ENCODE results near the gene LRRC18. TPM values are rescaled to one million over a fixed set of nuclear protein-coding genes. Genes with fewer than 3 reads are reported as not detected.

The LRRC18 gene
- polyA plus RNA-seq, 1 donor, result 0.24 TPM

GRCh38 chr10:48896756-48897440, 42.7 kb downstream of the LRRC18 start:
- no peak overlapping the region for H3K27ac ChIP-seq (ENCODE audit: low read length)

GRCh38 chr10:48895803-48896195, 43.8 kb downstream of the LRRC18 start:
- H3K27ac ChIP-seq (ENCODE audit: low read length), result no peak overlapping the region
- no peak overlapping the region for H3K4me3 ChIP-seq (ENCODE audit: low read length)
- DNase-seq, result no peak
- H3K36me3 ChIP-seq (ENCODE audit: control insufficient read depth, insufficient read depth, low read length), result no peaks in the 10 kb centered on the region
- no peaks in the 10 kb centered on the region for H3K9me3 ChIP-seq (ENCODE audit: control insufficient read depth, low read depth, low read length)
- H3K27me3 ChIP-seq (ENCODE audit: control insufficient read depth, insufficient read depth, low read length), result no peaks in the 10 kb centered on the region
- H3K4me1 ChIP-seq (ENCODE audit: control insufficient read depth, insufficient read depth, low read length), result no peaks in the 10 kb centered on the region
- WGBS (ENCODE audit: insufficient coverage, low lambda C conversion rate), result no CpG with 5 or more reads among the region's 3 CpGs

More at GRCh38 chr10:48896756-48897440, 42.7 kb downstream of the LRRC18 start:
- WGBS (ENCODE audit: insufficient coverage, low lambda C conversion rate), result no CpG with 5 or more reads among the region's 13 CpGs
- Histone ChIP-seq H3K27me3 (ENCODE audit: control insufficient read depth, insufficient read depth, low read length) (no peaks in the 10 kb centered on the region), H3K4me1 (ENCODE audit: control insufficient read depth, insufficient read depth, low read length) (no peaks in the 10 kb centered on the region), H3K36me3 (ENCODE audit: control insufficient read depth, insufficient read depth, low read length) (no peaks in the 10 kb centered on the region), H3K4me3 (ENCODE audit: low read length) (no peak overlapping the region), H3K9me3 (ENCODE audit: control insufficient read depth, low read depth, low read length) (no peaks in the 10 kb centered on the region)
- DNase-seq, result no peak

- no peaks in the 10 kb centered on the region for H3K36me3 ChIP-seq (ENCODE audit: control insufficient read depth, insufficient read depth, low read length)
- DNase-seq, result no peak
- WGBS (ENCODE audit: insufficient coverage, low lambda C conversion rate), result no CpG with 5 or more reads among the region's 6 CpGs
- no peak overlapping the region for H3K27ac ChIP-seq (ENCODE audit: low read length)
- no peak overlapping the region for H3K4me3 ChIP-seq (ENCODE audit: low read length)
- H3K4me1 ChIP-seq (ENCODE audit: control insufficient read depth, insufficient read depth, low read length), result no peaks in the 10 kb centered on the region
- H3K27me3 ChIP-seq (ENCODE audit: control insufficient read depth, insufficient read depth, low read length), result no peaks in the 10 kb centered on the region
- H3K9me3 ChIP-seq (ENCODE audit: control insufficient read depth, low read depth, low read length), result no peaks in the 10 kb centered on the region
These were observed 44.5 kb downstream of the LRRC18 start for GRCh38 chr10:48894911-48895802.

GRCh38 chr10:48890888-48891850, 48.5 kb downstream of the LRRC18 start:
- no peaks in the 10 kb centered on the region for H3K27me3 ChIP-seq (ENCODE audit: control insufficient read depth, insufficient read depth, low read length)
- H3K27ac ChIP-seq (ENCODE audit: low read length), result no peak overlapping the region
- H3K4me1 ChIP-seq (ENCODE audit: control insufficient read depth, insufficient read depth, low read length), result no peaks in the 10 kb centered on the region
- H3K36me3 ChIP-seq (ENCODE audit: control insufficient read depth, insufficient read depth, low read length), result no peaks in the 10 kb centered on the region
- no peaks in the 10 kb centered on the region for H3K9me3 ChIP-seq (ENCODE audit: control insufficient read depth, low read depth, low read length)
- WGBS (ENCODE audit: insufficient coverage, low lambda C conversion rate), result 100% methylated on average over 3 of the region's 11 CpGs
- H3K4me3 ChIP-seq (ENCODE audit: low read length), result no peak overlapping the region
- no peak for DNase-seq

- H3K27me3 ChIP-seq (ENCODE audit: control insufficient read depth, insufficient read depth, low read length), result no peaks in the 10 kb centered on the region
- H3K4me3 ChIP-seq (ENCODE audit: low read length), result no peak overlapping the region
- WGBS (ENCODE audit: insufficient coverage, low lambda C conversion rate), result no CpG with 5 or more reads among the region's 1 CpG
- no peak for DNase-seq
- H3K9me3 ChIP-seq (ENCODE audit: control insufficient read depth, low read depth, low read length), result no peaks in the 10 kb centered on the region
- H3K36me3 ChIP-seq (ENCODE audit: control insufficient read depth, insufficient read depth, low read length), result no peaks in the 10 kb centered on the region
- no peak overlapping the region for H3K27ac ChIP-seq (ENCODE audit: low read length)
- no peaks in the 10 kb centered on the region for H3K4me1 ChIP-seq (ENCODE audit: control insufficient read depth, insufficient read depth, low read length)
These were observed 51.7 kb downstream of the LRRC18 start for GRCh38 chr10:48887982-48888381.

GRCh38 chr10:48885376-48885775, 54.3 kb downstream of the LRRC18 start:
- no peaks in the 10 kb centered on the region for H3K27me3 ChIP-seq (ENCODE audit: control insufficient read depth, insufficient read depth, low read length)
- no peaks in the 10 kb centered on the region for H3K36me3 ChIP-seq (ENCODE audit: control insufficient read depth, insufficient read depth, low read length)
- no CpG with 5 or more reads among the region's 2 CpGs for WGBS (ENCODE audit: insufficient coverage, low lambda C conversion rate)
- peak in 1 of 2 donors; percentile 8 for DNase-seq
- no peak overlapping the region for H3K27ac ChIP-seq (ENCODE audit: low read length)
- no peaks in the 10 kb centered on the region for H3K9me3 ChIP-seq (ENCODE audit: control insufficient read depth, low read depth, low read length)
- no peak overlapping the region for H3K4me3 ChIP-seq (ENCODE audit: low read length)
- no peaks in the 10 kb centered on the region for H3K4me1 ChIP-seq (ENCODE audit: control insufficient read depth, insufficient read depth, low read length)

GRCh38 chr10:48884179-48885045, 55.2 kb downstream of the LRRC18 start:
- no peak overlapping the region for H3K4me3 ChIP-seq (ENCODE audit: low read length)
- no peaks in the 10 kb centered on the region for H3K27me3 ChIP-seq (ENCODE audit: control insufficient read depth, insufficient read depth, low read length)
- H3K4me1 ChIP-seq (ENCODE audit: control insufficient read depth, insufficient read depth, low read length), result no peaks in the 10 kb centered on the region
- H3K36me3 ChIP-seq (ENCODE audit: control insufficient read depth, insufficient read depth, low read length), result no peaks in the 10 kb centered on the region
- no peak for DNase-seq
- WGBS (ENCODE audit: insufficient coverage, low lambda C conversion rate), result 55% methylated on average over 2 of the region's 9 CpGs
- H3K9me3 ChIP-seq (ENCODE audit: control insufficient read depth, low read depth, low read length), result no peaks in the 10 kb centered on the region
- no peak overlapping the region for H3K27ac ChIP-seq (ENCODE audit: low read length)

GRCh38 chr10:48883701-48884100, 55.9 kb downstream of the LRRC18 start:
- Histone ChIP-seq H3K36me3 (ENCODE audit: control insufficient read depth, insufficient read depth, low read length) (no peaks in the 10 kb centered on the region), H3K27ac (ENCODE audit: low read length) (no peak overlapping the region), H3K9me3 (ENCODE audit: control insufficient read depth, low read depth, low read length) (no peaks in the 10 kb centered on the region), H3K4me3 (ENCODE audit: low read length) (no peak overlapping the region), H3K4me1 (ENCODE audit: control insufficient read depth, insufficient read depth, low read length) (no peaks in the 10 kb centered on the region), H3K27me3 (ENCODE audit: control insufficient read depth, insufficient read depth, low read length) (no peaks in the 10 kb centered on the region)
- no peak for DNase-seq
- no CpG with 5 or more reads among the region's 4 CpGs for WGBS (ENCODE audit: insufficient coverage, low lambda C conversion rate)

- Histone ChIP-seq H3K36me3 (ENCODE audit: control insufficient read depth, insufficient read depth, low read length) (no peaks in the 10 kb centered on the region), H3K27ac (ENCODE audit: low read length) (no peak overlapping the region), H3K9me3 (ENCODE audit: control insufficient read depth, low read depth, low read length) (no peaks in the 10 kb centered on the region), H3K4me1 (ENCODE audit: control insufficient read depth, insufficient read depth, low read length) (no peaks in the 10 kb centered on the region), H3K27me3 (ENCODE audit: control insufficient read depth, insufficient read depth, low read length) (no peaks in the 10 kb centered on the region), H3K4me3 (ENCODE audit: low read length) (no peak overlapping the region)
- no peak for DNase-seq
- WGBS (ENCODE audit: insufficient coverage, low lambda C conversion rate), result no CpG with 5 or more reads among the region's 2 CpGs
These were observed 56.8 kb downstream of the LRRC18 start for GRCh38 chr10:48882881-48883280.

Measured in large intestine (tissue), 3 donors.